Germinal center (tissue), 1 donor: ENCODE results near the gene TNXB.
"Not testable (repeated sequence)": the region's sequence is repeated elsewhere in the genome, so short reads cannot be mapped to it uniquely, and the experiment has no call there.

Source experiments
- DNase-seq: peaks from one replicate; pipeline ENCODE4 v3.0.0; 2012; ENCODE audit warnings: mixed read lengths, low spot score

Gene TNXB

GRCh38 chr6:32085759-32086459 lies 23.2 kb downstream of the TNXB start:
- DNase-seq = no peak

GRCh38 chr6:32084780-32085179 lies 24.4 kb downstream of the TNXB start:
- no peak for DNase-seq

- no peak for DNase-seq
Measured at GRCh38 chr6:32083812-32084768, 25.0 kb downstream of the TNXB start.

- DNase-seq = no peak
Measured at GRCh38 chr6:32082935-32083334, 26.2 kb downstream of the TNXB start.

- no peak for DNase-seq
Measured at GRCh38 chr6:32082478-32082877, 26.7 kb downstream of the TNXB start.

GRCh38 chr6:32081168-32081990 lies 27.8 kb downstream of the TNXB start:
- DNase-seq = no peak

GRCh38 chr6:32079566-32080290 lies 29.4 kb downstream of the TNXB start:
- DNase-seq = no peak

- no peak for DNase-seq
Measured at GRCh38 chr6:32076321-32076809, 32.8 kb downstream of the TNXB start.

- DNase-seq = no peak
Measured at GRCh38 chr6:32075781-32076180, 33.4 kb downstream of the TNXB start.

GRCh38 chr6:32074996-32075532 lies 34.1 kb downstream of the TNXB start:
- DNase-seq = no peak

- DNase-seq = no peak
Measured at GRCh38 chr6:32073613-32074012, 35.5 kb downstream of the TNXB start.

GRCh38 chr6:32073101-32073500 lies 36.0 kb downstream of the TNXB start:
- no peak for DNase-seq

- DNase-seq = no peak
Measured at GRCh38 chr6:32070814-32071543, 38.2 kb downstream of the TNXB start.

GRCh38 chr6:32069878-32070515 lies 39.1 kb downstream of the TNXB start:
- DNase-seq = no peak

- no peak for DNase-seq
Measured at GRCh38 chr6:32069460-32069859, 39.7 kb downstream of the TNXB start.

- no peak for DNase-seq
Measured at GRCh38 chr6:32068867-32069266, 40.3 kb downstream of the TNXB start.

GRCh38 chr6:32068315-32068714 lies 40.8 kb downstream of the TNXB start:
- DNase-seq = not testable (repeated sequence)

GRCh38 chr6:32067521-32067920 lies 41.6 kb downstream of the TNXB start:
- DNase-seq = not testable (repeated sequence)

- DNase-seq = no peak
Measured at GRCh38 chr6:32064706-32065105, 44.4 kb downstream of the TNXB start.
